SK-N-SH (cell line): ENCODE data around the gene KIT. TPM values are rescaled to one million over a fixed set of nuclear protein-coding genes. Genes with fewer than 3 reads are reported as not detected.

Source experiments
- CTCF ChIA-PET: fragments of 300-600, 350-600 bp; formaldehyde crosslinking; extraction: SDS; loops from one replicate; lab custom pipeline; 2021; lab: Yijun Ruan, JAX
- POLR2A ChIA-PET: fragments of 350-600 bp; sonication (Branson Sonifier 250); formaldehyde crosslinking; extraction: SDS; loops from one replicate; lab custom pipeline; 2020; ENCODE audit warnings: antibody characterized with exemption, inconsistent platforms; lab: Yijun Ruan, JAX
- DNase-seq: peaks from one replicate; pipeline ENCODE4 v3.0.0; 2012
- H2AFZ ChIP-seq: fragments of 200-600 bp; sonication (generic); 2 replicates; pipeline ENCODE4 v1.8.1; 2016; ENCODE audit warnings: antibody characterized with exemption, mild to moderate bottlenecking, low read depth
- H3F3A ChIP-seq: fragments of 200-600 bp; sonication (generic); replicated peaks from 2 replicates; pipeline ENCODE3; 2016; ENCODE audit warnings: antibody characterized with exemption, mild to moderate bottlenecking; ENCODE audit not compliant: insufficient read depth
- H3K27ac ChIP-seq, 2 experiments: fragments of 200-500 bp in 1 of 2; fragments of 200-600 bp in 1 of 2; sonication (Bioruptor generic) in 1 of 2; sonication (generic), shearing (Covaris generic) in 1 of 2; 2 replicates each; pipeline versions ENCODE4 v1.5.1 to v1.6.1; 2014 to 2016; ENCODE audit warnings: low read depth in 2 of 2, inconsistent platforms in 1 of 2, low read length in 1 of 2, mild to moderate bottlenecking in 1 of 2, mixed read lengths in 1 of 2
- H3K27me3 ChIP-seq: fragments of 200-600 bp; sonication (generic), shearing (Covaris generic); 2 replicates; pipeline ENCODE4 v1.6.1; 2016; ENCODE audit warnings: mixed run types; ENCODE audit not compliant: insufficient read depth
- H3K36me3 ChIP-seq, 2 experiments: fragments of 200-500 bp in 1 of 2; fragments of 200-600 bp in 1 of 2; sonication (Bioruptor generic) in 1 of 2; sonication (generic) in 1 of 2; replicated peaks in 1 of 2; 2 replicates each; pipeline versions ENCODE3 to v1.5.1; 2014 to 2016; ENCODE audit warnings: low read length in 1 of 2, mild to moderate bottlenecking in 1 of 2; ENCODE audit not compliant: insufficient read depth in 2 of 2, control insufficient read depth in 1 of 2
- H3K4me1 ChIP-seq, 2 experiments: fragments of 200-500 bp in 1 of 2; fragments of 200-600 bp in 1 of 2; sonication (Bioruptor generic) in 1 of 2; sonication (generic), shearing (Covaris generic) in 1 of 2; 2 replicates each; pipeline versions ENCODE4 v1.5.1 to v1.6.1; 2014 to 2016; ENCODE audit warnings: low read depth in 1 of 2, low read length in 1 of 2, mixed run types in 1 of 2; ENCODE audit not compliant: insufficient read depth in 2 of 2, control insufficient read depth in 1 of 2
- H3K4me2 ChIP-seq: fragments of 200-600 bp; sonication (generic), shearing (Covaris generic); 2 replicates; pipeline ENCODE4 v1.6.1; 2017; ENCODE audit warnings: mixed run types
- H3K4me3 ChIP-seq, 2 experiments: fragments of 200-500 bp in 1 of 2; fragments of 200-600 bp in 1 of 2; sonication (Bioruptor generic) in 1 of 2; sonication (generic), shearing (Covaris generic) in 1 of 2; 2 replicates each; pipeline versions ENCODE4 v1.5.1 to v1.8.1; 2014 to 2016; ENCODE audit warnings: low read depth in 2 of 2, inconsistent platforms in 1 of 2, low read length in 1 of 2, mild to moderate bottlenecking in 1 of 2, mixed read lengths in 1 of 2, moderate library complexity in 1 of 2
- H3K79me2 ChIP-seq: fragments of 200-600 bp; sonication (generic); 2 replicates; pipeline ENCODE4 v1.8.1; 2017; ENCODE audit warnings: mild to moderate bottlenecking; ENCODE audit not compliant: insufficient read depth
- H3K9ac ChIP-seq: fragments of 200-600 bp; sonication (generic); 2 replicates; pipeline ENCODE4 v1.6.1; 2017; ENCODE audit warnings: mixed run types
- H3K9me2 ChIP-seq: fragments of 200-600 bp; sonication (generic); 2 replicates; pipeline ENCODE4 v1.6.1; 2017; ENCODE audit warnings: mixed run types
- H3K9me3 ChIP-seq: fragments of 200-600 bp; sonication (generic); 2 replicates; pipeline ENCODE4 v1.6.1; 2017; ENCODE audit warnings: mixed run types, mild to moderate bottlenecking, moderate library complexity
- H4K20me1 ChIP-seq: fragments of 200-600 bp; sonication (generic); 2 replicates; pipeline ENCODE4 v1.6.1; 2017; ENCODE audit warnings: mild to moderate bottlenecking, mixed run types; ENCODE audit not compliant: insufficient read depth
- CTCF ChIP-seq: fragments of 200-600 bp; sonication (generic); IDR thresholded peaks from 2 replicates; pipeline ENCODE4 v1.6.1; 2017; ENCODE audit warnings: antibody characterized with exemption, mild to moderate bottlenecking, moderate library complexity
- GATA2 ChIP-seq: sonication (generic); formaldehyde crosslinking; IDR thresholded peaks from 2 replicates; pipeline ENCODE4 v1.5.0; 2020; ENCODE audit warnings: mild to moderate bottlenecking, missing genetic modification reagents
- MAX ChIP-seq: IDR thresholded peaks from 2 replicates; pipeline ENCODE4 v1.4.0; 2012; ENCODE audit warnings: low read depth
- MEF2A ChIP-seq: IDR thresholded peaks from 2 replicates; pipeline ENCODE4 v1.4.0; 2012; ENCODE audit warnings: low read depth, borderline replicate concordance
- NFIC ChIP-seq: IDR thresholded peaks from 2 replicates; pipeline ENCODE4 v1.4.0; 2012; ENCODE audit warnings: borderline replicate concordance
- NRF1 ChIP-seq: IDR thresholded peaks from 2 replicates; pipeline ENCODE4 v1.6.1; 2012; ENCODE audit warnings: low read depth, mild to moderate bottlenecking, low read length
- POLR2AphosphoS5 ChIP-seq: IDR thresholded peaks from 2 replicates; pipeline ENCODE4 v1.6.1; 2012; ENCODE audit warnings: low read depth, low read length
- RFX5 ChIP-seq: IDR thresholded peaks from 2 replicates; pipeline ENCODE4 v1.6.1; 2012; ENCODE audit warnings: mild to moderate bottlenecking, improper control_type of control experiment, low read length
- TCF12 ChIP-seq: IDR thresholded peaks from 2 replicates; pipeline ENCODE4 v1.4.0; 2012
- USF1 ChIP-seq: IDR thresholded peaks from 2 replicates; pipeline ENCODE4 v1.4.0; 2012; ENCODE audit warnings: low read depth, borderline replicate concordance
- ZBTB33 ChIP-seq: IDR thresholded peaks from 2 replicates; pipeline ENCODE4 v1.4.0; 2012; ENCODE audit warnings: low read depth, borderline replicate concordance
- WGBS: methylation state at CpG from one replicate; pipeline ENCODE4 v1.1.6; 2017; ENCODE audit warnings: low lambda C conversion rate; 5-methylcytosine and 5-hydroxymethylcytosine counted together
- polyA plus RNA-seq, 3 experiments: library from polyadenylated mRNA; depleted of rRNA; stranded (reverse); fragments of >200 nt; gene quantifications; 2 replicates each; pipeline ENCODE4 v1.2.3, GENCODE V29; 2012
- TF ChIP-seq, protein P1 (sequence below): fragments of 150-350 bp; IDR thresholded peaks from 2 replicates; pipeline ENCODE4 v1.6.1; 2017; ENCODE audit warnings: antibody characterized with exemption, low read length, low read depth, borderline replicate concordance
- TF ChIP-seq, protein P2 (sequence below): IDR thresholded peaks from 2 replicates; pipeline ENCODE4 v1.6.1; 2012; ENCODE audit warnings: mild to moderate bottlenecking, low read depth, low read length, moderate library complexity

Gene KIT
- polyA plus RNA-seq, 1 of the 3 experiments (the other 2 are of a cell fraction) = 0.79 TPM

GRCh38 chr4:54659749-54660535 is 2.2 kb downstream of the KIT start:
- Histone ChIP-seq H4K20me1 (peaks cover 3% of the 10 kb centered on the region; the same call in 1 of the 2 replicates), H3K27me3 (0 out of 2 replicates have a peak, but pooled peaks cover 14% of the 10 kb centered on the region), H3K4me1 (peaks cover 11 to 13% of the 10 kb centered on the region in 2 experiments; a peak in 3 of 4 replicates), H3K9me3 (no peaks in the 10 kb centered on the region), H2AFZ (no peak overlapping the region), H3K4me3 (peak overlapping the region in 1 of 2 experiments; percentile 76; a peak in 2 of 4 replicates), H3K9me2 (no peaks in the 10 kb centered on the region), H3K36me3 (no peaks in the 10 kb centered on the region), H3K4me2 (peak overlapping the region; percentile 91), H3K27ac (no peak overlapping the region), H3K79me2 (no peaks in the 10 kb centered on the region), H3F3A (peaks cover 22% of the 10 kb centered on the region), H3K9ac (no peak overlapping the region; the same call in 1 of the 2 replicates)
- 67% methylated on average over 8 of the region's 9 CpGs for WGBS
- TF ChIP-seq MEF2A (no peak), NRF1 (no peak), USF1 (no peak), TCF12 (no peak), RFX5 (no peak), NFIC (no peak), POLR2AphosphoS5 (no peak), CTCF (no peak)
- TF ChIP-seq, protein P1, sequence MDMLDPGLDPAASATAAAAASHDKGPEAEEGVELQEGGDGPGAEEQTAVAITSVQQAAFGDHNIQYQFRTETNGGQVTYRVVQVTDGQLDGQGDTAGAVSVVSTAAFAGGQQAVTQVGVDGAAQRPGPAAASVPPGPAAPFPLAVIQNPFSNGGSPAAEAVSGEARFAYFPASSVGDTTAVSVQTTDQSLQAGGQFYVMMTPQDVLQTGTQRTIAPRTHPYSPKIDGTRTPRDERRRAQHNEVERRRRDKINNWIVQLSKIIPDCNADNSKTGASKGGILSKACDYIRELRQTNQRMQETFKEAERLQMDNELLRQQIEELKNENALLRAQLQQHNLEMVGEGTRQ = no peak
- POLR2A ChIA-PET = interaction anchor here (0.6 kb wide), 1 partner anchor 1763 kb away, joined by 3 read pairs; no protein-coding TSS in a partner anchor
- CTCF ChIA-PET = interaction anchor here (0.8 to 3.9 kb wide), 7 partner anchors 16 to 342 kb away, joined by 3 to 20 read pairs (median 4); no protein-coding TSS in a partner anchor
- DNase-seq = no peak

DNA sequence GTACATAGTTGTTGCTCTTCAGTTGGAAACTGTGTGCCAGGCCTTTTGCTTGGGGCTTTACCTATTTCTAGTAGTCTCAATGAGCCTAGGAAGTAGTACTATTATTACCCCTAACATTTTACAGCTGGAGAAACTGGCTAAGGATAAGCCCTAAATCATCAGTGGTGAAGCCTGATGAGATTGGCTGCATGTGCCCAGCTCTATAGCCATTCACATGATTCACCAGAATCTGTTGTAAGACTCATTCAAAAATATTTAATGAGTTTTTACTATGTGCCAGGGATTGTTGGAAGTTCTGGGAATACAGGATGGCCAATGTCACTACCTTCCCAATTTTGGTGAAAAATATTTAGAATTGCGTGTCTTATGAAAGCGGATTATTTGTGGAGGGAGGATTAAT is 2.8 kb downstream of the KIT start:
- H3K27ac ChIP-seq = peak overlapping the region in 1 of 2 experiments; percentile 65; a peak in 1 of 4 replicates
- 89% methylated on average over 2 of the region's 2 CpGs for WGBS
- peaks cover 3% of the 10 kb centered on the region; the same call in 1 of the 2 replicates for H4K20me1 ChIP-seq
- H3K9me2 ChIP-seq = no peaks in the 10 kb centered on the region
- 0 out of 2 replicates have a peak, but pooled peaks cover 14% of the 10 kb centered on the region for H3K27me3 ChIP-seq
- peaks cover 11 to 13% of the 10 kb centered on the region in 2 experiments; a peak in 3 of 4 replicates for H3K4me1 ChIP-seq
- H3K79me2 ChIP-seq = no peaks in the 10 kb centered on the region
- no peak overlapping the region for H3K4me2 ChIP-seq
- no peaks in the 10 kb centered on the region for H3K36me3 ChIP-seq
- no peak overlapping the region for H3K4me3 ChIP-seq
- no peak overlapping the region for H3K9ac ChIP-seq
- H3F3A ChIP-seq = peaks cover 22% of the 10 kb centered on the region
- no peaks in the 10 kb centered on the region for H3K9me3 ChIP-seq
- DNase-seq = no peak
- H2AFZ ChIP-seq = no peak overlapping the region
- ChIA-PET POLR2A (no interaction called here), CTCF (interaction anchor here (1.1 to 3.9 kb wide), 5 partner anchors 16 to 342 kb away, joined by 3 to 20 read pairs (median 4); no protein-coding TSS in a partner anchor)
- TF ChIP-seq, protein P2, sequence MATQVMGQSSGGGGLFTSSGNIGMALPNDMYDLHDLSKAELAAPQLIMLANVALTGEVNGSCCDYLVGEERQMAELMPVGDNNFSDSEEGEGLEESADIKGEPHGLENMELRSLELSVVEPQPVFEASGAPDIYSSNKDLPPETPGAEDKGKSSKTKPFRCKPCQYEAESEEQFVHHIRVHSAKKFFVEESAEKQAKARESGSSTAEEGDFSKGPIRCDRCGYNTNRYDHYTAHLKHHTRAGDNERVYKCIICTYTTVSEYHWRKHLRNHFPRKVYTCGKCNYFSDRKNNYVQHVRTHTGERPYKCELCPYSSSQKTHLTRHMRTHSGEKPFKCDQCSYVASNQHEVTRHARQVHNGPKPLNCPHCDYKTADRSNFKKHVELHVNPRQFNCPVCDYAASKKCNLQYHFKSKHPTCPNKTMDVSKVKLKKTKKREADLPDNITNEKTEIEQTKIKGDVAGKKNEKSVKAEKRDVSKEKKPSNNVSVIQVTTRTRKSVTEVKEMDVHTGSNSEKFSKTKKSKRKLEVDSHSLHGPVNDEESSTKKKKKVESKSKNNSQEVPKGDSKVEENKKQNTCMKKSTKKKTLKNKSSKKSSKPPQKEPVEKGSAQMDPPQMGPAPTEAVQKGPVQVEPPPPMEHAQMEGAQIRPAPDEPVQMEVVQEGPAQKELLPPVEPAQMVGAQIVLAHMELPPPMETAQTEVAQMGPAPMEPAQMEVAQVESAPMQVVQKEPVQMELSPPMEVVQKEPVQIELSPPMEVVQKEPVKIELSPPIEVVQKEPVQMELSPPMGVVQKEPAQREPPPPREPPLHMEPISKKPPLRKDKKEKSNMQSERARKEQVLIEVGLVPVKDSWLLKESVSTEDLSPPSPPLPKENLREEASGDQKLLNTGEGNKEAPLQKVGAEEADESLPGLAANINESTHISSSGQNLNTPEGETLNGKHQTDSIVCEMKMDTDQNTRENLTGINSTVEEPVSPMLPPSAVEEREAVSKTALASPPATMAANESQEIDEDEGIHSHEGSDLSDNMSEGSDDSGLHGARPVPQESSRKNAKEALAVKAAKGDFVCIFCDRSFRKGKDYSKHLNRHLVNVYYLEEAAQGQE = no peak
- TF ChIP-seq GATA2 = no peak
- TF ChIP-seq NRF1 = no peak
- no peak for TF ChIP-seq MAX
- TF ChIP-seq ZBTB33 = no peak
- TF ChIP-seq, protein P1 = no peak
